ENCODE measurements around the gene CLDN25. TPM values are rescaled to one million over a fixed set of nuclear protein-coding genes. Genes with fewer than 3 reads are reported as not detected.

CLDN25 gene
- total RNA-seq, 1 experiment from 2014 or later, result not detected

- CTCF ChIA-PET, result no interaction called here
- DNase-seq (ENCODE audit: low read depth, low spot score), result no peak
- intact Hi-C loops (cut with micrococcal nuclease), result no loop called here
- no peaks in the 10 kb centered on the region for H4K20me1 ChIP-seq (ENCODE audit: insufficient read depth)
- H3K4me2 ChIP-seq (ENCODE audit: low read length), result no peak overlapping the region
- H3K9ac ChIP-seq (ENCODE audit: low read length), result no peak overlapping the region
- H3K9me2 ChIP-seq (ENCODE audit: insufficient read depth), result no peaks in the 10 kb centered on the region
- H3K36me3 ChIP-seq (ENCODE audit: control insufficient read depth in 1 of 2, insufficient read depth in 2 of 2, low read length in 2 of 2), result peaks cover 3% of the 10 kb centered on the region in 2 experiments; a peak in 3 of 4 replicates
- H3K79me2 ChIP-seq (ENCODE audit: insufficient read depth, low read length), result no peaks in the 10 kb centered on the region
- H3K4me1 ChIP-seq (ENCODE audit: control insufficient read depth in 1 of 2, insufficient read depth in 2 of 2, low read length in 2 of 2), result no peaks in the 10 kb centered on the region
- no peak overlapping the region for H2AFZ ChIP-seq (ENCODE audit: low read depth, low read length, poor library complexity, severe bottlenecking)
- H3K4me3 ChIP-seq (replicated peaks in 1 of 2; ENCODE audit: low read depth in 1 of 2, low read length in 2 of 2), result no peak overlapping the region
- RAD21 ChIA-PET (ENCODE audit: low non-redundant PET in 1 of 2, low total read pairs in 2 of 2, uncharacterized antibody in 2 of 2, unreplicated experiment in 2 of 2), result no interaction called here
- H3K27ac ChIP-seq (ENCODE audit: low read depth, low read length), result no peak overlapping the region
- no peaks in the 10 kb centered on the region for H3K27me3 ChIP-seq (ENCODE audit: insufficient read depth, low read length)
- BruUV-seq (replicated peaks), result no TSS peak
- no peak for TF ChIP-seq POLR2AphosphoS5 (IDR thresholded peaks at IDR 0.05; ENCODE audit: low read depth, low read length)
- no peak for TF ChIP-seq EZH2phosphoT487 (IDR thresholded peaks at IDR 0.05; ENCODE audit: borderline replicate concordance)
- TF ChIP-seq YY1 (IDR thresholded peaks at IDR 0.05; ENCODE audit: extremely low read depth, insufficient replicate concordance, low read depth, low read length), result no peak
- TF ChIP-seq SP1 (IDR thresholded peaks at IDR 0.05; ENCODE audit: low read depth), result no peak
- no peak for TF ChIP-seq ZFX (IDR thresholded peaks at IDR 0.05)
- TF ChIP-seq POLR2A (IDR thresholded peaks at IDR 0.05; ENCODE audit: borderline replicate concordance, extremely low read depth, insufficient read depth, insufficient read length), result no peak
- TF ChIP-seq EGR1 (IDR thresholded peaks at IDR 0.05; ENCODE audit: low read depth), result no peak
- TF ChIP-seq ATF3 (IDR thresholded peaks at IDR 0.05), result no peak
- TF ChIP-seq CTCF (IDR thresholded peaks at IDR 0.05 in 2 of 3, conservative IDR thresholded peaks at IDR 0.05 in 1 of 3; ENCODE audit: borderline replicate concordance in 1 of 3, insufficient read depth in 1 of 3, low read depth in 2 of 3, low read length in 2 of 3), result no peak
- H3K9me3 ChIP-seq (ENCODE audit: control insufficient read depth in 1 of 2, insufficient read depth in 1 of 2, low read depth in 1 of 2, low read length in 2 of 2), result no peaks in the 10 kb centered on the region
- ATAC-seq, result no peak
- POLR2A ChIA-PET, result no interaction called here
Observed at GRCh38 chr11:113818426-113818825, 38.8 kb downstream of the CLDN25 start.

- H3K4me1 ChIP-seq (ENCODE audit: control insufficient read depth in 1 of 2, insufficient read depth in 2 of 2, low read length in 2 of 2), result no peaks in the 10 kb centered on the region
- no peak overlapping the region for H3K9ac ChIP-seq (ENCODE audit: low read length)
- no peaks in the 10 kb centered on the region for H4K20me1 ChIP-seq (ENCODE audit: insufficient read depth)
- no TSS peak for BruUV-seq (replicated peaks)
- H3K79me2 ChIP-seq (ENCODE audit: insufficient read depth, low read length), result no peaks in the 10 kb centered on the region
- POLR2A ChIA-PET, result no interaction called here
- H3K9me3 ChIP-seq (ENCODE audit: control insufficient read depth in 1 of 2, insufficient read depth in 1 of 2, low read depth in 1 of 2, low read length in 2 of 2), result no peaks in the 10 kb centered on the region
- no peak overlapping the region for H3K27ac ChIP-seq (ENCODE audit: low read depth, low read length)
- H3K27me3 ChIP-seq (ENCODE audit: insufficient read depth, low read length), result no peaks in the 10 kb centered on the region
- peaks cover 3 to 6% of the 10 kb centered on the region in 2 experiments; a peak in 3 of 4 replicates for H3K36me3 ChIP-seq (ENCODE audit: control insufficient read depth in 1 of 2, insufficient read depth in 2 of 2, low read length in 2 of 2)
- intact Hi-C loops (cut with micrococcal nuclease), result no loop called here
- CTCF ChIA-PET, result no interaction called here
- DNase-seq (ENCODE audit: low read depth, low spot score), result no peak
- H3K9me2 ChIP-seq (ENCODE audit: insufficient read depth), result no peaks in the 10 kb centered on the region
- no peak overlapping the region for H2AFZ ChIP-seq (ENCODE audit: low read depth, low read length, poor library complexity, severe bottlenecking)
- H3K4me3 ChIP-seq (replicated peaks in 1 of 2; ENCODE audit: low read depth in 1 of 2, low read length in 2 of 2), result no peak overlapping the region
- ATAC-seq, result no peak
- RAD21 ChIA-PET (ENCODE audit: low non-redundant PET in 1 of 2, low total read pairs in 2 of 2, uncharacterized antibody in 2 of 2, unreplicated experiment in 2 of 2), result no interaction called here
- no peak overlapping the region for H3K4me2 ChIP-seq (ENCODE audit: low read length)
- TF ChIP-seq ELF1 (IDR thresholded peaks at IDR 0.05; ENCODE audit: borderline replicate concordance, low read depth) (no peak), POLR2AphosphoS5 (IDR thresholded peaks at IDR 0.05; ENCODE audit: low read depth, low read length) (no peak), SRF (IDR thresholded peaks at IDR 0.05; ENCODE audit: low read depth) (no peak), CTCF (IDR thresholded peaks at IDR 0.05 in 2 of 3, conservative IDR thresholded peaks at IDR 0.05 in 1 of 3; ENCODE audit: borderline replicate concordance in 1 of 3, insufficient read depth in 1 of 3, low read depth in 2 of 3, low read length in 2 of 3) (no peak), CEBPB (IDR thresholded peaks at IDR 0.05; ENCODE audit: low read depth) (no peak), POLR2A (IDR thresholded peaks at IDR 0.05; ENCODE audit: borderline replicate concordance, extremely low read depth, insufficient read depth, insufficient read length) (no peak), ZBTB33 (IDR thresholded peaks at IDR 0.05; ENCODE audit: extremely low read depth, insufficient replicate concordance, low read length) (no peak), MAX (IDR thresholded peaks at IDR 0.05) (no peak)
Observed at GRCh38 chr11:113827477-113827876, 47.9 kb downstream of the CLDN25 start.
